ENCODE data around the gene GPATCH8.

The GPATCH8 gene

DNA sequence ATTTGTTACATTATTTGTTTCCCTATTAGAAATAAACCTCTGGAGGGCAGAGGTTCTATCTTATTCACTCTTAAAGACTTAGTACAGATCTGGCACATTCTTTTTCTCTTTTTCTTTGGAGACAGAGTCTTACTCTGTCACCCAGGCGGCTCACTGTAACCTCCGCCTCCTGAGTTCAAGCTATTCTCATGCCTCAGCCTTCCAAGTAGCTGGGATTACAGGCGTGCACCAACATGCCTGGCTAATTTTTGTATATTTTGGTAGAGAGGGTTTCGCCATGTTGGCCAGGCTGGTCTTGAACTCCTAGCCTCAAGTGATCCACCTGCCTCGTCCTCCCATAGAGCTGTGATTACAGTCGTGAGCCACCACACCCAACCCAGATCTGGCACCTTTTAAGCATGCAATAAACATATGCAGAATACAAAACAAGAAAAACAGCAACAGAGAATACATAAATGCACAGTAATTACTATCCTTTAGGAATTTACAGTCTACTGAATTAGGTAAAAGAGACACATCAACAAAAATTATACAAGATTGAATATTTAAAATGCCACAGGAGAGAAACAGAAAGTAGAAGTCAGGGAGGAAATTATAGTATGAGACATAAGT, 52.1 kb downstream of the GPATCH8 start:
- DNase-seq, result no peak

DNA sequence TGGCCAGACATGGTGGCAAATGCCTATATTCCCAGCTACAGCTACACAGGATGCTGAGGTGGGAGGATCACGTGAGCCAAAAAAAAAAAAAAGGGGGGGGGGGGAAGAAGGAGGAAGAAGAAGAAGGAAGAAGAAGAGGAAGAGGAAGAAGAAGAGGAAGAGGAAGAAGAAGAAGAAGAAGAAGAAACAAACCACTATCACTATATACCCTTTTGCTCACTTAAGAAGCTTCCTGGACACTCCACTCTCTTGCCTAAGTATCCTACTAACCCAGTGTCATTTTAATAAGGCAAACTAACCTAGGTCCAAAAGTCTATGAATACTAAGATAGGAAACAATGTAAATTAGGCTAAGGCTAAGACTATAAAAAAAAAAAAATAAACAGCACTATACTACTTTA, 54.8 kb downstream of the GPATCH8 start:
- no peak for DNase-seq

DNA sequence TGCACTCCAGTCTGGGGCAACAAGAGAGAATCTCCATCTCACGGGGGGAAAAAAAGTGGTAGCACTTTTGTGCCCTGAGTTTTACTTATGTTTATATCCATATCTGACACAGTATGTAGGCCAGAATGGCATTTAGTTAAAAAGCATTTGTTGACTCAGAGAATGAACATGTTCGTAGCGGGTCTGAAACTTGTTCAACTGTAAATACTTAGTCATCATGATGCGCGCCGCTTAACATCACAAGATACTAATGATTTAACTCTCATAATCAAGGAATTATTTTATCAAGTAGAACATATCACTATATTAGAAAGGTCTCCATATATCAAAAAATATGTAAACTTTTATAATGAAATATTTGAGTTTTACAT, 58.5 kb downstream of the GPATCH8 start:
- DNase-seq, result no peak

DNA sequence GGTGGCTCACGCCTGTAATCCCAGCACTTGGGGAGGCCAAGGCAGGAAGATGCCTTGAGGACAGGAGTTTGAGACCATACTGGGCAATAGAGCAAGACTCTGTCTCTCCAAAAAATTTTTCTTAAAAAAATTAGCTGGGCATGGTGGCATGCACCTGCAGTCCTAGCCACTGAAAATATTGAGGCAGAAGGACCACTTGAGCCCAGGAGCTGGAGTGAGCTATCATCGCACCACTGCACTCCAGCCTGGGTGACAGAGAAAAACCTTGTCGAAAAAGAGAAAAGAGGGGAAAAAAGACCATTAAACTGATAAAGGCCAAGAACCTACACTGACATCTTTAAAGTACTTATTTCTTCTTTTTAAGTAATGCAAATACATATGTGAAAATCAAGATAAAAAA, 60.4 kb downstream of the GPATCH8 start:
- no peak for DNase-seq

DNA sequence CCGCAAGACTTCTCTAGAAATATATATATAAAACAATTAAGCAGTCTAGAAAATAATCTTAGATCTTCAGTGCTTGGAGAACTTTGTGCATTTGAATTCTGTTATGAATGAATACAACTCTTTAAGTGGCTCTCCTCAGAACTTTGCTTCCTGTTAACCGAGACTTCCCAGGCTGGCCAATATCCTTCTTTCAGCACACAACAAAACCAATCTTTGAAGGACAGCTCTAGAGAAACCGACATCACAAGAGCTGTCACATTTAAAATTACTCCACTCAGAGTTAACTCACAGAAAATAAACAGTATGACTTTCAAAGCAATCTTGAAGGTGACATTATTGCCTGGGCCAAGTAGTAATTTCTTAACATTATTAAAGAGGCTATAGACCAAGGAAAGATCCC, 64.0 kb downstream of the GPATCH8 start:
- no peak for DNase-seq

DNA sequence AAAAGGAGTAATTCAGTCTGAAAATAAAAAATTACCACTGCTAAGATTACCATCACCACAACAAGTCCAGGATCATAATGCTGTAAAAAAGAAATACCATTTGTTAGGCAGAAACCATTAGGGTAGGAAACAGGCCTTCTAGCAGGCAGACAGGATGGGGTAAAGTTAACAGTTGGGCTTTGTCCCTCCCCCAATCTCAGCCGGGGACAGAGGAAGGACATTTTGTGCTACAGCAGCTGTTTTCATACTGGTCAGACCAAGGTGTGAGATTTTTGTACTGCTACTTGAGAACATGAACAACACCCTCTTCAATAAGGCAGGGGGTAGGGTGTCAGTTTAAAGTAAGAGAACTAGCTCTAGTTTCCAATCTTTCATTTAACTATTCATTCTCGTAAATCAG, 64.6 kb downstream of the GPATCH8 start:
- DNase-seq, result no peak

DNA sequence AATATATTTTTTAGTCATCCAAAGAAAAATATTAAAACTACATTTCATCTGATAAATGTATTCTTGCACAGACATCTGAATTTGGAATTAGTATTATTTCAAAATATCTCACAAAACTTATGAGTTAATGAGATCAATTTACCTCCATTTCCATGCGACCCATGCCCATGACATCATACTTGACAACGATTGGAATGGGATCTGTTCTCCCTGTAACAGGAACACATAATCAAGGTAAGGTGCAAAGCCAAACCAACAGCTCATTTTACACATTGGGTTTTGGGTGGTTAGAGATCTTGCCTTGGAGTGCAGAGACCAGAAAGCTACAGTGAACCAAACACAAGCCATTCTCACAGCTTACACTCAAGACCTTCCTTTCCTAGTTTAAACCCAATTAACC, 66.9 kb downstream of the GPATCH8 start:
- DNase-seq, result no peak

DNA sequence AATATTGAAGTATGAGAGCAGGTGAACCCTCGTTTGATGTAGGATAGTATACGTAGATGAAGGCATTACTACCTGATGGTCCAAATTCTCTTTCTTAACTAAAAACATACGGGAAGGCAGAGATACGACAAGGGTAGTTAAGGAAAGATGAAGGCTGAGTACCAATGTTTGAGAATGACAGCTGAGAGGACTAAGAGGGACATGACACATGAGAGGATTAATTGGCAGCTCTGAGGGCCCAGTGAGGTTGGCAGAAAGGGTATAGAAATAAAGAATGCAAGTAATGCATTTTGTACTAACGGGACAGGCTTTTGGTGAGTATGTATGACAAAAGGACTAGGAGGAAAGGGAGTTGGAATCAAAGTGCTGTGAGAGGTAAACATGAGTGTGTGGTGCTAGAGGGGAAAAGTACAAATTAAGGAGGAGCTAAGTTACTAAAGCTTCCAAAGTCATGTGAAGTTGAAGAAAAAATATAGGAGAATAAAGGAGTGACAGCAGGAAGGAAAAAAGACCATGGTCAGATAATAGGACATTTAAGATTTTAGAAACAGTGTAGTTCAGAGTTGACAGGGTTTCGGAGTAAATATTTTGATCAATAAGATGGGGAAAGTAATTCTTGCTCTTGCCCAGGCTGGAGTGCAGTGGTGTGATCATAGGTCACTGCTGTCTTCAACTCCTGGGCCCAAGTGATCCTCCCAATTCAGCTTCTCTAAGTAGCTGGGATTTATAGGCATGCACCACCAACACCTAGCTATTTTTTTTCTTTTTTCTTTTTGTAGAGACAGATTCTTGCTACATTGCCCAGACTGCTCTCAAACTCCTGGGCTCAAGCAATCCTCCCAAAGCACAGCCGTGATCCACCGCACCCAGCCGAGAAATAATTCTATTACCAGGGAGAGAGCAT, 70.7 kb downstream of the GPATCH8 start:
- DNase-seq, result no peak

DNA sequence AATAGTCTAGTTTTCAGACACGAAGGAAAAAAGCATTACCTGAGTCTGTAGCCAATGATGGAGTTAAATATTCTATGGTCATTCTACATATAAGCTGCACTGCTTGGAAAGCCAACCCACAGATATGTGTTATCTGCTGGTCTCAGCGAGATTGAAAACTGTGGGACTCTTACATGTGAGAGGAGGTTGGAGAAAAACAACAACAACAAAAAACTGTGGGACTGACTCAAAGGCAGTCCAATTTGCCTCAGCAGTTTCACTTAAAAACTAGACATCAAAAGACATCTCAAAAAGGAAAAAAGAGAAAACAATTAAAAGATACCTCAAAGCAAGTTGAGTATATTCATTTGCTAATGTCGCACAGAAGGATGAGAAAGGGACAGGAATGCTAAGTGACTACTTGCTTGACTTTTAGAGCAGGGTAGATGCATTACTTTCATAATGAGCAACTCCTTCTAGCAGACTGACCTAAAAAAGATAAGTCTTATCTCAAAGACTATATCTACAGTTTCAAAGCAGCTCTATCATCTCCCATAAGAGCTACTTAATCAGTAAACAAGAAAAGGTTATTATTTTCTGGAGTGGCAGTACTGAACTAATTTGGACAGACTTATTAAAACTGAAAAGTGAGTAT, 78.3 kb downstream of the GPATCH8 start:
- no peak for DNase-seq

DNA sequence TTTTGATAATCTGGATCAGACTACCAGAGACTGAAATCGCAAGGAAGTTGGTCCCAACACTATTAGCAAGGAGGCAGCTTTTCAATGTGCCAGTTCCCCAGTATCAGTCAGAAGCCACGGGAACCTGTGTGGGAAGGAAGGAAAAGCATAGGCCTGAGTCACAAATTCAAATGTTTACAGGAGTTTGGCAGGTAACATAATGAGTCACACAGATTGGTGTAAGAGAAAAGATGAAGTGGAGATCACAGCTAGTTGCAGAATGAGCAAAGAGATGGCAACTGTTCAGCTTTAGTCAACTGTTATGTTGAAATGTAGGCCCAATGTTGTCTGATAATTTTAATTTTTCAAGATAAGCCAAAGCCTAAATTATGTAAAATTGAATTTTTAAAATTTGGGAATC, 85.7 kb downstream of the GPATCH8 start:
- no peak for DNase-seq

DNA sequence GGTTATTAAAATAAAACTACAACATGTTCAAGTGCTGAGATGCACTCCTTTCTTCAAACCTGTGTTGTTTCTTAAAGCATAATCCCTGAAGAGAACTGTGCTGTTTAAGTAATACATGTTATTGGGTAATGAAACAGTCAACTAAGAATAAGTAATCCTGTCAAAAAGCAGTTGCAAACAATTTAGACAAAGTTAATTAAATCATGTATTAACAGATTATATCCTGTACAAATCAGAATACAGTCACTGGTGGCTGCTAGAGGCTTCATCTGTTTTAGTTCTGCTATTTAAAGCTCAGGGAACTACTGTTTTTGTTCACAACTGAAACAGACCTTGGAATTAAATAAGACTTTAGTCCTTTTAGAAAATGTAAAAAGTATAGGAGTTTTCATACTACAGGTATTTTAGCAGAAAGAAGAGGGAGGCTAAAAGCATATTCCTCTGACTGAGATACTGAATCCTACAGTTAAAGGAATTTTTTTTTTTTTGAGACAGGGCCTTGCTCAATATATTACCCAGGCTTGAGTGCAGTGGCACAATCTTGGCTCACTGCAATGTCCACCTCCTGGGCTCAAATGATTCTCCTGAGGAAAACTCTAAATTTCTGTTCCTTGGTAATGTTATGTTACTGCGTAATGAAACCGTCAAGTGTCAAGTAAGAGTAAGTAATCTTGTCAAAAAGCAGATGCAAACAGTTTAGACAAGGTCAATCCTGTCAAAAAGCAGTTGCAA, 86.5 kb downstream of the GPATCH8 start:
- DNase-seq, result no peak

DNA sequence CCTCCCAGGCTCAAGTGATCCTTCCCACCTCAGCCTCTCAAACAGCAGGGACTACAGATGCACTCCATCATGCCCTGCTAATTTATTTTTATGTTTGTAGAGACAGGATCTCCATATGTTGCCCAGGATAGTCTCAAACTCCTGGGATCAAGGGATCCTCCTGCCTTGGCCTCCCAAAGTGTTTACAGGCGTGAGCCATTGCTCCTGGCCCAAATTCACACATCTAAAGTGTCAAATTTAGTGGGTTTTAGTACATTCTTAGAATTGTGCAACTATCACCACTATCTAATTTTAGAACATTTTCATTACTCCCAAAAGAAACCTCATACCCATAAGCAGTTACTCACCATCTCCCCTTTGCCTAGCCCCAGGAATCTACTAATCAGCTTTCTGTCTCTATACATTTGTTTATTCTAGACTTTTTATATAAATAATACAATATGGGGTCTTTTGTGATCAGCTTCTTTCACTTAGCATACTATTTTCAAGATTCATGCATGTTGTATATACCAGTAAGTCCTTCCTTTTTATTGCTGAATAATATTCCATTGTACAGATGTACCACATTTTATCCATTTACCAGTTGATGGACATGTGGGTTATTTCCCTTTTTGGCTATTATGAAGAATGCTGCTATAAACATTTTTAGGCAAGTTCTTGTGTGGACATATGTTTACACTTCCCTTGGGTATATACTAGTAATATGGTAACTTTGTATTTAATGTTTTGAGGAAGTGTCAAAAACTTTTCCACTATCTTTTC, 88.6 kb downstream of the GPATCH8 start:
- no peak for DNase-seq

DNA sequence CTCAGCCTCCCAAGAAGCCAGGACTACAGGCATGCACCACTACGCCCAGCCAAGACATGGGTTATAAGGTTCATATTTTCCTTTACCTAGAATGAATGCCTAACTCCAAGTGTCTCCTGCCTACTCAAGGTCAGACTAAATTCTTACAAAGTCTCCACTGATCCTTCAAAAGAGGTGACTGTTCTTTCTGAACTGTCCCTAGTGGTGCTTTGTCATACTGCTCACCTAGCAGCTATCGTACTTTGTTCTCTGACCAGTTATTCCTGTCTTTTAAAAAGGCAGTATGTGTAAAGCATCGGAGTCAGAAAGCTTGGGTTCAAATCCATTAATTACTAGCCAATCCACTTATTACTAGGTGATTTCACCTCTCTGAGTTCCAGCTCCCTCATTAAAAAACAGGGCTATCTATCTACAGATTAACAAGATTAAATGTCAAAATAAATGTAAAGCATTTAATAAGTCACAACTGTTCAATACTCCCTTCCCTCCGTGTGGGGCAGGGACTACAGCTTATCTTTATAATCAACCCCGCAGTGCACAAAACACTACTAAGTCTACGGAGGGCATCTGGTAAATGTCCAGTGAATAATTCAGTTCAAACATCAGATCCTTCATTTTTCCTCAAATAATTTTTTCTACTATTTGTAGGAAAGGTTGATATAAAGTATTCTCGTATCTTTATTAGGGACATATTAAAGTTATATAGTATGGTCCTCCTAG, 93.7 kb downstream of the GPATCH8 start:
- DNase-seq, result no peak

DNA sequence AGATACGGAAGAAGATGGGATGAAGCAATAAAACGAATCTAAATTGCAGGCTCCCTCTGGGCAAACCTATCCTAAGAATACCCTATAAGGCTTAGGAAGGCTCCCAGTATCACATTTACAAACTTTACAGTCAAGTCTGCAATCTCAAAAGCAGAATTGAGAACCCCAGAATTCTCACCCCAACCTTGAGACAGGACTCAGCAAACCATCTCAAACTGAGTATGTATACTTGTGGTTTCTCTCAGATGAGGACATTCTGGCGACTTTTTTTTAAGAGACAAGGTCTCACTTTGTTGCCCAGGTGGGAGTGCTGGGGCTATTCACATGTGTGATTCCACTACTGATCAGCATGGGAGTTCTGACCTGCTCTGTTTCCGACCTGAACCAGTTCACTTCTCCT, 94.4 kb downstream of the GPATCH8 start:
- no peak for DNase-seq

DNA sequence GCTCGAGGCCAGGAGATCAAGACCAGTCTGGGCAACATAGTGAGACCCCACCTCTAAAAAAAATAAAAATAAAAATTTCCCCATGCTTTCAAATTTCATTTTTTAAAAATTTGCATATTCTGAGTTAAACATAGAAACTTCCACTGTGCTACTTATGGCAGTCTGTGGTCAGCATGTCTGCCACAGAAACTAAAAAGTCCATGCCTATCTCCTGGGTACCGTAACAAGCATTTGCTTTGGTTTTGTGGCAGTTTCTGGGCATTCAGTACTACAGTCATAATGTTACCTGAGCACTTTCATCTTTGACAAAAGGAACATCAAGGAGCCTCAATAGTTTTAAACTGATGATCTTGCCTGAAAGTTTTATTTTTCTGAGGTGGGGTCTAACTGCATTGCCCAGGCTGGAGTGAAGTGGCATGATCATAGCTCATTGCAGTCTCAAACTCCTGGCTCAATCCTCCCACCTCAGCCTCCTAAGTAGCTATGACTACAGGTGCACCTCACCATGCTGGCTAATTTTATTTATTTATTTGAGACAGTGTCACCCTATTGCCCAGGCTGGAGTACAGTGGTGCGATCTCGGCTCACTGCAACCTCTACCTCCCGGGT, 100.5 kb downstream of the GPATCH8 start:
- DNase-seq, result no peak

DNA sequence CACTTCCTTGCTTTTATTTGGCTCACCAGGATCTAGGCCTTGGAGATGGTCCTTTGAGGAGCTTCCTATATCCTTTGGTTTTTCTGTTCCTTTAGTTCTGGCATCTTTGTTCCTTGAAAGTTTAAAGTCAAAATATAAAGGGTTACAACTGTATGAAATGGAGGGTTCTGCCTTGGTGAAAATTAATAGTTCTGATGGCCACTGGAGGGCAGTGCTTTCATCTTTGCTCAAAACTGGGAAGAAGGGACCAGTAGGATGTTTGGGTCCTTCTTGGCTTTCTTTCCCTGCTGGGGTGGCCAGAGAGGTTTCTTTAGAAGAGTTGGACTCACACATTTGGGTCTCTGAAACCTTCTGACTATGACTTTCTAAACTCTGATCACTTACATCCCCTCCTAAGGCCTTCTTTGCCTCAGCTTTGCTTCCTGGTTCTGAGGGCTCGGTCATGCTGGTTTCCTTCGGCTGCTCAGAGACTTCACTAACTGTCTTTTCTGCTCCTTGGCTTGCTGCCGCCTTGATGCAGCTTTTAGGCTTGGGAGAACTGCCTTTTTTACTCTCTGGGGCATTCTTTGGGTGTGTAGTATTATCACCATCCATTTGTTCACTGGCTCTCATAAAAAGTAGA, 102.9 kb downstream of the GPATCH8 start:
- no peak for DNase-seq

DNA sequence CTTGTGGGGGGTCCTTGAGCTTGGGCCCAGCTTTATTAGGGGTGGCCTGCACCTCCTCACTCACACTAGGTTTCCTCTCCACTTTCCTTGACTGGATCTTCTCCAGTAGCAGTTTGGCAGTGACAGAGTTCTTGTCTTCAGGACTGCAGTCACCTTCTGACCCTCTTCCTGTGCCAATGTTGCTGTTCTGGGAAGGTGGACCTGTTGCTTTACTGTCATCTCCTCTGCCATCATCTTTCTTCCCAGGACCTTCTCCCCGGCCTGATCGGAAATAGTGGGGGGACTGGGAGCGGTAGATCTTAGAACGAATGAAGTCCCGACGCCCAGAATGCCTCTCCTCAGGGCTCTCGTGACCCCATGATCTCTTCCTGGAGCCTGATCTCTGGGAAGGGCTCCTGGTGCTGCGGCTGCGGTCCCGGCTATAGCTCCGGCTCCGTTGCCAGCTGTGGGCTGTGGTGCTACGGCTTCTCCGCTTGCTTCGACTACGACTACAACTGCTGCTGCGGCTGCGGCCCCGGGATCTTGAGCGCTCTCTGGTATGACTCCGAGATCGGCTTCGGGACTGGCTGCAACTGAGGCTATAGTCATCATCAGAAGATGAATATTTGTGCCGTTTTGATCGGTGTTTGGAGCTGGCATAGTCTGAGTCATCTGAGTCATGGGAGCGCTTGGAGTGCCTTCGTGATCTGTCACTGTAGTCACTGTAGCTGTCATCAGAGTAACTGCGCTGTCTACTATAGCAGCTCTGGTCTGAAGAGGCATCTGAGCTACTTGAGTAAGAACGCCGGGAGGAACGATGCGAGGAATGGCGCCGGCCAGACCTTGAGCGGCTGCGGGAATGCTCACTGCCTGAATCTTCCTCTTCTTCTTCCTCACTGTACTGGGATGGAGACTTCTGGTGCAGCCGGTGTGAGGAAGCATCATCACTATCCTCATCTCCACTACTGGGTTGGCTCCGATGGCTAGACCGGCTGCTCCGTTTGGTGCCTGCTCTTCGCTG, 104.2 kb downstream of the GPATCH8 start:
- no peak for DNase-seq

DNA sequence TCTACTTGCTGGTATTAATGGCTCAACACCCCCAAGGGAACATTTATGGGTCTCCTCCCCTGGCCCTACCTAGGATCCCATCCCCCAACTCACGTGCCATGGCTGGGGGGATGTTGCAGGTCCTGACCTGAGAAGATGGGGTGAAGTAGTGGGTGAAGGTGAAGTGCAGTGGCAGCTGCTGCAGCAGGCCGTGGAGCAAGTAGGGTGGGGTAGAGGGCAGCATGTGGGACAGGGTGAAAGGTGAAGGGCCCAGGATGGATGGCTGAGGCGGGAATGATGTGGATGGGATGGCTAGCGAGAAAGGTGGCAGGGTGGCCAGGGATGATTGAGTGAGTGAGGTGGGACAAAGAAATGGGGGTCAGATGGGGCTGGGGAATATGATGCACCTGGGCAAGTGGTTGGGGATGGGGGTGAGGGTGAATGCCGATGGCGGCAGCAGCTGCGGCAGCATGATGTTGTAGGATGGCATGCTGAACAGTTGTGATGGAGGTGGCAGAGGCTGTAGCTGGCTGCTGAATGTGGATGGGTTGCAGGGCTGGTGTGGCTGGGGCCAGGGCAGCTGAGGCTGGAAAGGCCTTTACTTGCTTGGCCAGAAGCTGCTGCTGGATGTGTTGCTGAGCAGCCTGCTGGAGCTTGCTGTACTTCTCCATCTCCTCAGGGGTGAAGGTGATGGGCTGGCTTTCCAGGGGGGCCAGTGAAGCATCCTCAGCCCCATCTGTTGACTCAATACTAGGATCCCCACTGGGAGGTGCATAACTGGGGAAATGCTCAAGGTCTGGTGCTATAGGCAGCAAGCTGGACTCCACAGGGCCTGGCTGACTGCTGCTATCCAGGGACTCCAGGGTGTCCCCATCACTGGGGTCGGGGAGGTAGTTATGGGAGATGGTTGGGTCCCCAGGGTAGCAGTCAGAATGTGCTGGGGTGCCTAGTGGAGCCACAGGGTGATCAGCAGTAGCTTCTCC, 105.4 kb downstream of the GPATCH8 start:
- DNase-seq, result no peak

DNA sequence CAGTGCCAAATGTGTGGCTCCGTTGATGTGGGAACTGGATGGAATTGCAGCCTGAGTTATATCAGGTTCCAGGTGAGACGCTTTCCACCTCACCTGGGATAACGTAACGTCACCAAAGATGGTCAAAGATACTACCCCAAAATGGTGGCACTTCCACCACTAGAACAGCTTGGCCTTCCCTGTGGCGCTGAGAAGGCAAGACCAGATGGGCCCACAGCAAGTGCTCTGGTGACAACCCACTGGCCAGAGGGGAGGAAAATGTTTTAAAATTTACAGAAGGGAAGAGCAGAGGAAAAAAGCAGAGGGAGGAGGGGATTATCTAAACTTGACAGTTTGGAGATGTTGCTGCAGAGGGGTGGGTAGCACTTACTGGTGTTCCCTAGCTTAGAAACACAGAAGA, 106.3 kb downstream of the GPATCH8 start:
- DNase-seq, result no peak

Data from NCI-H146 (cell line).